Stimulated activated CD4-positive, alpha-beta T cell treated with anti-CD3 and anti-CD28 coated beads, Interleukin-15, amount 100 ng/mL, for 48 hours (primary cell): ENCODE results near the gene ANKRD44.

Experiments used
- DNase-seq, 2 donors: peaks; one replicate each; pipeline ENCODE4 v3.0.0-alpha.2; 2020; ENCODE audit warnings: low read depth in 2 of 2

The ANKRD44 gene

DNA sequence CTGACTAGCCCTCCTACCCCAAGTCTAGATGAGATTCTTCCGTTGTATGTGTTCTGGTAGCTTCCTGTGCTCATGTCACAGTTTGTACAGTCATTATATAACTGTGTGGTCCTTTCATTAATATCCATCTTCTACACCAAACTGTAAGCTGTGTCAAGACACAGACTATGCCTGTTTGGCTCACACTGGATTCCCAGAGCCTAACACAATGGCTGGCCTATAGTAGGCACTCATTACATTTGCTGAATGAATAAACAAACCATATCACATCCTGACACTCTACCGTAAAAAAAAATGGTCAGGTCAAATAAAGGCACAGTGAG, 72.6 kb downstream of the ANKRD44 start:
- DNase-seq = no peak

DNA sequence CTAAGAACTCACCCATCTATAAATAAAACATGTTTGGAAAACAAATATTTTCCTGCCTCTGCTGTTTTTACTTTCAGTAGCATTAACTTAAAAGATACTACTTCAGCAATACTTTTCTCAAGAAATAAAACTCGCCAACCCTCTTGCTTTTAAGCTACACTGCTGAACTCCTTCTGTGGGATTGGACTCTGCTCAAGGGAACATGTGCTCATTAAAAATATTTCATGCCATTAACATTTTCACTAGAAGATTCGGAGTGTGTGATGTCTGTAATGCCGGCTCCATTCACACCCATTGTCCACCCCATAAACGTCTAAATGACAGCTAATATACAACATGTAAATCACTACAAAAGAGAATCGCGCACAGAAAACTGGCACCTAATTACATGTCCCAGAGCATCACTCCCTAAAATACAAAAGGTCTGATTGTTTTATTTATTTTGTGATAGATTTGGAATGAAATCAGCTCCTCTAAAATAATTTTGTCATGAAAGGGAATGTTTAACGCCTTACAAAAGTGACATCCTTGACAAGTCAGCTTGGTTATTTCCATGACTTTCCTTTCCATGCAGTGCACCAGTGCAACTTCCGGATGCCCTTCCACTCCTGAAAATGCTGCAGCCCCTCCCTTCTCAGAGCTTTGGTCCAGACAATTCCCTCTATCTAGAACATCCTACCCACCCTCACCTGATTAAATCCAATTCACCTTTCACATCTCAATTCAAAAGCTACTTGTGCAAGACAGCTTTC, 73.1 kb downstream of the ANKRD44 start:
- no peak for DNase-seq

DNA sequence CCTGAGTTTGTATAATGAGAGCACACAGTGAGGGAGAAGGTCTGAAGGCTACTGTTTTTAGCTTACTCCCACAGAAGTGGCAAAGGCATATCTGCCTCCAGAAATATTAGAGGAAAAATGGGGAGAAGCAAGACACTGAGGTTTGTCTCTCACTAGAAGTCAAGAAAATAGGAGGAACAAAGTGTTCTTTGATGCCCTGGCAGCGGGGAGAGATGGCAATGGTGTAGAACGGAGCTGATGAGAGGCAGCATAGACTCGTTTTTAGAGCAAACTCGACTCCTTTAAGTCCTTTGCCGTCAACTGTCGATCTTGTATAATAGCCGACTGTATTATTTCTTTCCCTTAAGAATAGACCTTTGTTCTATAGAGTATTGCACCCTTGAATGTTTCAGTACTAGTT, 73.8 kb downstream of the ANKRD44 start:
- no peak for DNase-seq

DNA sequence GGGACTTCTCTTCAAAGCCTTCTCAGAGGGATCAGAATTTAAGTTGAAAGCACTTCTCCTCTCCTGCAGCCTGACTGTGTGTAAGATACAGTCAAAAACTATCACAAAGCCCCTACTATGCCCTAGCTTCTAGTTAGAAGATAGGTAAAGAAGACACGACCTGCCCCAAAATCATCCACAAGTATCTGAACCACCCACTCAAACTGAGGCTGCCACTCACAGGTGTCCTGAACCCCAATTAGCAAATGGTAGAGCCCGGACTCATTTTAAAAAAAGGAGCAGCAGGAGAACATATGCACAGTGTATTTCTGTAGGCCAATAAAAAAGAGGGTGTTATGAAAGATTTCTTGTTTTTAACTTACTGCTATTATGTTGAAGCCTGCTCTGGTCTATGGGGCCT, 74.4 kb downstream of the ANKRD44 start:
- no peak for DNase-seq

DNA sequence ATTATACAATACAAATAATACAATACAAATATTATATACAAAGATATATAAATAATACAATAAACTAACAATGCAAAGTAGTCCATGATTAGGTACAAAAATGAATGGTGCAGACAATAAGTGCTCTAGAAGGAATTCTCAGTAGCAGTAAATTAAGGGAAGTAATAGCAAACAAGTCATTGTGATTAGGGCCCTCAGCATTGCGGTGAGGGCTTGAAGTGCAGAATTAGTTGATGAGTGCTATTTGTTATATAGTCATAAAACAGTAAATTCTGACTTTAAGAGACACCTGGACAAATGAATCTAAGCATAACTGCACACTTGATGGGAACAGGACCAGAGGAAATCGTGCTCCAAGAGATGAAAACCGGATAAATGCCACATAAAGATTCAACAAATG, 74.9 kb downstream of the ANKRD44 start:
- DNase-seq = no peak

DNA sequence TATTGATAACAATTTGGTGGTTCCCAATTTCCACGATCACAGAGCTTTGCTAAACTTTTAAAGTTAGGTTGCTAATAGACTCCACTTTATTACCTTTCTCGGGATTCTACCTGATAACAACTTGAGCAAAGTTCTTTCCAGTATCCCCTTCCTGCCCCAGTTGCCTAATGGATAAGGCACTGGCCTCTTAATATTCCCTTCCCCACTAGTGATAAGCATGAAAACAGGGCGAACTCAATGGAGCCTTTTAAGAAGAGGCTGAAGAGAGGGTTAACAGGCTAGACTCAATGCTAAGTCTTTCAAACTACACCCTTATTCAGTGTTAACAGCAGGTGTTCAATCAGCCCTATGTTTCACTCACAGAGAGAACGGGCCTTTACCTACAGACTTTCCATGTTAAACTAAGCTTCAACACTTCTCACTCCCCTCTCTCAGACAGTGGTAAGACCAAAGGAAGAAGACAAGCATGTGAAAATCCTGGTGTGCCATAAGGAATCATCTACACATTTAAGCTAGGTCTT, 75.8 kb downstream of the ANKRD44 start:
- DNase-seq = no peak

DNA sequence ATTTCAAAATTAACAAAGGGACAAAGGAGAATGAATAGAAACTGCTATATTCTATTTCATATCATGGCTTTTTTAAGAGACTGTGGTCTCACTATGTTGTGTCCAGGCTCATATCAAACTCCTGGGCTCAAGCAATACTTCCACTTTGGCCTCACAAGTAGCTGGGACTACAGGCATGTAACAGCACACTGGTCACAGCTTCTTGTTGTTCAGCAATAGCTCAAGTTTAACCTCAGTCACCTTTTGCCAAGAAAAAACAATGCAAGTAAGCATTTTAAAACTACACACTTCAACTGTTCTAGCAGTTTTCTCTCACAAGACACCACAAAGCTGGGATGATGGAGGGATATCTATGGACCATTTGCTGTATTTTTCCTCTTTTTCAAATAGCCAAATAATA, 77.1 kb downstream of the ANKRD44 start:
- no peak for DNase-seq

DNA sequence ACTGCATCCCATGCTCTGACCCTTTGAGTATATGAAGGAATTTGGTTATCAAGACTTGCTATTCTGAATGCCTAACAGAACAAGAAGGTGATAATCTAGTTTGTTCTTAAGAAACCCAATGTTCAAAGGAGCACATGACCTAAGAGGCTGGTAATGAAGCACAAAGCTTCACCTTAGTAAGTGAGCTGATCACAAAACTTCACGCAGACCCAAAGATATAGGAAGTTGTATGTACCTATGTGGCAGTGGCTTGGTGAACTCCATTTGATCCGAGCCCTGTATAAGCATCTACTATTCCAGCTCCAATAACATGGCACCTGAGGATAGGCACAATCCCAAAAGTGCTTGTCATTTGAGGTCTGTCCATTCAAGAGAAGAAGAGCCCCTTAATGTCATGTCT, 78.6 kb downstream of the ANKRD44 start:
- no peak for DNase-seq

DNA sequence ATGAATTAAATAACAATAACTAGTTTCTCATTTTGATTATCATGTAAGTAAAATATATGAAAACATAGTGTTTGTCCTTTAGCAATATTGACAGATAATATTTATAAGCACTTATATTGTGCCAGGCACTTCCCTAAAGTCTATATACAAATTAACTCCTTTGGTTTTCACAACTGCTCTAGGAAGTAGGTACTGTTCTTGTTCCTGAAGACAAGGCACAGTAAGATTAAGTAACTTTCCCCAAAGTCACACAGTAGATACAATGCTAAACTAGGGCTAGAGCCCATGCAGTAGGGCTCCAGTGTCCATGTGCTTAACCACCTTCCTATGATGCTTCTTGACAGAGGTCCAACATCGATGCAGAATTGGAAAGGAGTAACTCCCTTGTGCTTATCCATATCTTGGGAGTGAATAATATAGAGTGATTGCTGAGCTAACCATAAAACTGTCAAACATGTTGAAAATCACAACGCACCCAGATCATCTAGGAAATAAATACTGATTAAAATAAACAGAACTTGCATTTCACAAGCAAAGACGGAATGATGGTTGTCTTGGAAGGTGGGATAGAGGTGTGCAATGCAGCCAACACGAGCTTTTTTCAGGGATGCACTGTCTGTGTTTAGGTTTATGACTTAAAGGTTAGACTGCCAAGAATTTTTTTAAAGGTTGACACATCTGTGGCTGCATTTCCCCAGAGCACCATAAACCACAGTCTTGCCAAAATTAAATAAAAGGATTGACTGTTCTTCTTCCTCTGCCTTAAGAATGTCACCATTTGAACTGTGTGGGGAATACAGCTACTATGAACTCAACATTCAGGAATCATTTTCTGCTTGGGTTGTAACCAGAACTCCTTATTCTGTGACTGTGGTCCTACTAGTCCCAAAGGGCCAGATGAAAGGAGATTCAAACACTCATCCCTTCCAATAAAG, 80.8 kb downstream of the ANKRD44 start:
- DNase-seq = no peak

DNA sequence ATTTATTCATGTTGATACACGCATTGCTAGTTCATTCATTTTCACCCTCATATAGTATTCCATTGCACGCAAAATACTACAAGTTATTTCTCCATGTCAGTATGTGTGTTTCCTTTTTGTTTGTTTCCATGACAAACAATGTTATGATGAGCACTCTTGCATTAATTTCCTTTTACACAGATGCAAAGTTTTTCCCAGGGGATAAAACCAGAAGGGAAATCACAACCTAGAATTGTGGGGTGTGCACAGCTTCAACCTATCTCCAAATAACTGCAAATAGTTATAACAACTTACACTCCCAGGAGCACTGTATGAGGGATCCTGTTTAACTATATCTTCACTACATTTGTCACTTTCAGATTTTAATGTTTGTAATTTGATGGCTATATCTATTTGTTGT, 87.1 kb downstream of the ANKRD44 start:
- DNase-seq = no peak

DNA sequence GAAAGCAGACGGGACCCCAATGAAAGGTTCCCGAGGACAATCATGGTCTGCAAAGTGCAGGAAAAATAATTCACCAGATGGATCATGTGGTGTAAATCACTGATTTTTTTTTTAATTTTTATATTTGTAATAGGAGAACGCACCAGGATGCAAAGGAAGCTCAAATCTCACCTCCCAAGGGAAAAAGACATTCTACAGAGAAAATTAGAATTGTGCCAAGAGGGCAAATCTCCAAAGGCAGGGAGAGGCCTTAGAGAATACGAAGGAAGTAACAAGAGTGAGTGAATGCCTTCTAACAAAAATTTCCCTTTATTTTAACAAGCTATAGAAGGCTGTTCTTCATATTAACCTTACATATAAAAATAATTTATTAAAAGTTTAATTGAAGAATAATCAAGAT, 90.9 kb downstream of the ANKRD44 start:
- DNase-seq = no peak

DNA sequence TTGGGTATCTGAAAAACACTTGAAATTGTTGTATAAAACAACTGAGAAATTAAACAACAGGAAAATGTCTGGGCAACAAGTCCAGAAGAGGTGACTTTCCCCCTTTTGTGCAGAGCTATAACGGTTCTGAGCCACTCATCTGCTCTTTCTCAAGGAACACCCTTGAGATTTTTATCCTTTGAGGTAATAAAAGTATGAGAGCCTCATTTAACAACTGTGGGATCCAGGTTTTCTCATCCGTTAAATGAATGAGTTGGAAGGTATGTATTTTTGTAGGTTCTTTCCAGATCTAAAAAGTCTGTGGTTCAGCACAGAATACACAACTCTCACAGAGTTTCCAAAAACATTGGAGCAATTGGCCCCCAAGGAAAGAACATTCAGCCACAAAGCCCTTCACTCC, 93.0 kb downstream of the ANKRD44 start:
- DNase-seq = no peak

DNA sequence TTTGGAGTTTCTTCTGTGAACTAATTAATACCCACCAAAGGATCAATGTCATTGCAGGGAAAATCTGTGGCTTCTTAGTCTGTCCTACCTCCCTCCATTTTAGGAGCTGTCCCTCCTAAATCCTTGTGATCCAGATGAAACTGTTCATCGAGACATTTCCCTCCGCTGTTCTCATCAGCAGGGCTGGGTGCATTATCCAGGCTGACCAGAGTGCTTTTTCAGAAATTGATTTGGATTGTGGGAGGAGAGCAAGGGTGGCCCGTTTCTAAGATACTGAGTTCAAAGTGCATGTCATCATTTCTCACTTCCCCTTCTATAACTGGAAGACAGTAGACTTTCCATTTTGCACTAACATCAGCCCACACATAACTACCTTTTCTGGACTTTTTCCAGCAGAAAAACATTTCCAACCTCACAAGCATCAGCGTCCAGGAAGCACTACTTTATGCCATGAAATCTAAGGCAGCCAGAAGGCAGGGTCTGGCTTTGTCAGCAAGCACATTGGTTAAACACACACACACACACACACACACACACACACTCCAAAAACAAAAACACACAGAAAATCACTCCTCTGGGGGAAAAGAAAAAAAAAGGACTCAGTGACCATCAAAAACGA, 94.1 kb downstream of the ANKRD44 start:
- no peak for DNase-seq

DNA sequence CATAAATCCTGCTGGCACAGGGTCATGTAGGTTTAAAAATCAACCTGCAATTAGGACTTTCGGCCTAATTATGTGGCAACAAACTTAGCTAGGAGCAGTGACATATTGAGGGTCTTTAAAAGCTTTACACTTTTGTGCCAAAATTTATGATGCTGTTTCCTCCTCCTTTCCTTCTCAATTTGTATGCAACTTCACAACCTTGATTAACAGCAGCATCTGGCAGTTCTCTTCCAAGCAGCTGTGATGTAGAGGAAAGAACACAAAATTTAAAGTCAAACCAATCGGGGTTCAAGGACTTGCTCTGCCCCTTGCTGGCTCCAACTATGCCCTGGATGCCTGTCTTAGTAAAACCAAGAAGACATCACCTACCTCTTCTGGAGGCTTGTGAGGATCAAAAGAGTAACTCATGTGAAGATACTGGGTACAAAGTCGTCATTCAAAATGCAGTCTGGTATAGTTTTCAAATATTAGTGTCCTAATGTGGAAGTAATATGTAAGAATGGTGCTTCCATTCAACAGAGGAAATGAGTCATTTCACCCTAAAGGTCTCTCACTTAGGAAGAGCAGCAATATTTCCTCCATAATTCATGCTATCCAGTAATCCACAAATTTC, 94.7 kb downstream of the ANKRD44 start:
- no peak for DNase-seq

DNA sequence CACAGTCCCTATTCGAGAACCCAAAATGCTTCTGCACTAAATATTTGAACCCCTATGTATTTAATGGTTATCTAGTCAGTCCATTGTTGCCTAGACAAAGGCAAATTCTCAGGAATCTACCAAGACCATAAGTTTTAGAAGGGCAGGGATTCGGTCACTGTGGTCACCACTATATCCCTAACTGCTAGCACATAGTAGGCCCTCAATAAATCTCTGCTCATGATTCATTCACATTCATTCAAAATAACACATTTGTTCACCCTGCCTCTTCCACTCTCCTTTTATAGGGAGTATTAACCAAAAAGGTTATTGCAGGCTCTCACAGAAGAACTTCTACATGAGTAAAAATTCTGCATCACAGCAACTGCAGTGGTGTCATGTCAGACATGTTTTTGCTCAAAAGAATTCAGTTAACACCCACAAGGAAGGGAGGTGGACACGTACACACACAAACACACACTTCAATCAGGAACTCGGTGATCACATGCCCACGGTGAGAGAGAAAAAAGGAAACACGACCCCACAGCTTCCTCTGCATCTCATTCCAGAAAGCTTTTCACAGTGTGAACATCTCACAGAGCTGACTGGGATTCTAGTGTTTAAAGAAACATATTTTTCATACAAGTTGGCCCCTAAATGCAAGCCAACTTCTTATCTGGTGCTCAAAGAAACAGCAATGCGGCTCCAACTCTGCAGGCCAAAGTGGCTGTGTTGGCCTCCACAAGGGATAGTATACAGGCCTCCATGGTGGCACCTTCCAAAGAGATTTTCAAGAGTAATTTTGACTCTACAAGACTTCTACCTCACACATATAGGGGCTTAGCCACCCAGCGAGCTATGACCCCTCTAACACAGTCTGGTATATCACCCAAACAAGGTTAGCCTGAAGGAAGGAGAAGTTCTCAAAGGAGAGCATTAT, 98.0 kb downstream of the ANKRD44 start:
- DNase-seq = no peak

DNA sequence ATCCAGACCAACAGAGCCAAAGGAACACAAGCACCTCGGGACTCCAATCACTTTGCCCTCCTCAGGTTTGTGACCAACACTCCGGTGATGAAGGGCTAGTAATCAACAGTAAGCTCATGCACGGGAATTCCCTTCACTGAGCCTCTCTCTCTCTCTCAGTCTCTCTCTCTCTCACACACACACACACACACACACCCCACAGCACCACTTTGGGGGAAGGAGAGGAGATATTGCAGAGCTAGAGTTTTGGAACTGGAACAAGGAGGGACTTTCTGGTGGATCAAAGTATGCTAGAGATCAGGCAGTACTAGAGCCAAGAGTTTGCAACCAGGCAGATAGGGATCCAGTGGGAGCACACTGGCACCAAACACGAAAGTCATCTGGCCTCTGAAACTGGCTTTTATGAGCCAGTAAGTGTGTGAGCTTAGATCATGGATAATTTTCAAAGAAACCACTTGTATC, 98.7 kb downstream of the ANKRD44 start:
- DNase-seq = no peak

DNA sequence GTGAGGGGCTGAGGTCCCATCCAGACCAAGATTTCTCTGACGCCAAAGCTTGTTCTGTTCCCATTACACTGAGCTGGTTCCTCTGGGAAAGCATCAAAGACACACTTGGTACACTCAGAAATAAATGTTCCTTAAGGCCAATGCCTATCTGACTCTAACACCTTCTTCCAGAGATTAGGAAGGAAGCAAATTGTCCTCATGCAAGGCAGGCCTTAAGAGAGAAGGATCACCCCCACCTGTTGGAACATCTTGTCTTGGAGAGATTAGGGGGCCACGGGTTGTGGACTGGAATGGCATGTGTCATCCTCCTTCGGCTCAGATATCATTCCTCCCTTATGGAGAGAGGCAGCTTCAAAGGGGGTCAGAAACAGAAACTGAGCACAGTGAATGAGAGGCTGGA, 100.2 kb downstream of the ANKRD44 start:
- no peak for DNase-seq

DNA sequence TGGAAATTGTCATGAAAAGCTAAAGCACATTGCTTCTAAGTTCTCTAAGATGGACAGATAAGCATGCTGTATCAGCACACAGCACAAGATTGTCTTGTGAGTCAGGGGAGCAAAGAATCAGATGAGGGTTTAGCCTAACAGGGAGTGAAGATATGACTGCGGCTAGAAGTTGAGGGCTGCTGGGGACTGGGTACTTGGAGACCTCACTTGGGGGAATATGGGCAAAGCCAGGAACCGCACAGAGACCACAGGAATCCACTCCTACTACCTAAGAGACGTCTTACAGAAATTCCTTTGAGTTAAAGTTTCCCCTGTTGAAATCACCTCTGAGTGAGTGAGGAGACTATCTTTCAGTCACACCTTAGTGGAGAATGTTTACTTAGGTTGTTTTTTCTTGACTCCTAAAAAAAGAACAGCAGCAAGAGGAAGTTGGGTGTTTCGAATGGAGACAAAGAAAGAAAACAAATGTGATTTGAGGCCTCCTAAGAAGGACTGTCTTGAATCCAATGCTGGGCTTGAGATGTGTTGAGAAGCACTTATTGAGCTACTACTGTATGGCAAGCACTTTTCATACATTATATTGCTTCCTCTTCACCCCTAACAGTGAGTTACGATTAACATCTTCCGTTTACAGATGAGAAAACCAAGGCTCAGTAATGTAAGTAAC, 100.7 kb downstream of the ANKRD44 start:
- DNase-seq = peak in 1 of 2 donors; percentile 56

DNA sequence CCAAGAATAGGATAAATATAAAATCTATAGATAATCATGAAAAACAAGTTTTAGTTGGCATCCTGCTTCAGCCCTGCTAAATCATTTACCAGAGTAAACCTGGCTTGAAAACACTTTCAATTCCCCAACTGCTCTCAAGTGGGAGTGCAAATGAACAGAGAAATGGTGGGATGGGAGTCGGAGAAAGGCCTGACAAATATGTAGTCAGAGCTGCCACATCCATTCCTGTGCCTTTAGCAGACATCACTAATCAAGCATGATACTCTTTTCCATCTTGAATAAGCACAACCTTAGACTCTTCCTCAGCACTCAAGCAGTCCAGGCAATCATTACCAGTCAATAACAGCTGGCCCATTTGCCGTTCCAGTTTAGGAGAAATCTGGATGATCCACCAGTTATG, 101.3 kb downstream of the ANKRD44 start:
- no peak for DNase-seq

DNA sequence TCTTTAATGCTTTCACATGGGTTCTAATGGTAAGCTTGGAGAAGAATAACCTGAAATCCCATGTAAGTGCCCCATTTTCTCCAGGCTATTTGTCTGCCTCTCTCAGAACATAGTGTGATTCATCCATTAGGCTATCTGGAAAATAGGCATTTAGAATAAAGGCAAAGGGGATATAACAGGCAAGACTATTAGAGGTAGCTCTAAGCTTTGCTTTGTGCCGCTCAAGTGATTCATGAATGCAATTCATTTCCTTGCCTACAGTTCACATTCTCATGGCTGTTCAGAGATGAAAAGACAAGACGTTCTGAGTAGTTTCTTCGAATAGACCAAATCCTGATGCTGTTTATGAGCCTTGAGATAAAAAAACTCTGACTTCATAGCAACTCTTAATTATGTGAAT, 101.7 kb downstream of the ANKRD44 start:
- no peak for DNase-seq
